ENCODE data around the gene DSCAML1.

- TF ChIP-seq CTCF (IDR thresholded peaks at IDR 0.05; ENCODE audit: insufficient read depth, low read depth, low read length) (no peak), EZH2 (IDR thresholded peaks at IDR 0.05; ENCODE audit: insufficient read depth, low read length) (no peak)
Observed at GRCh38 chr11:117588166-117588810, 208.7 kb downstream of the DSCAML1 start.
